Measurements from ENCODE around the gene CHST11. TPM values are rescaled to one million over a fixed set of nuclear protein-coding genes. Genes with fewer than 3 reads are reported as not detected.
"Not testable (repeated sequence)": the region's sequence is repeated elsewhere in the genome, so short reads cannot be mapped to it uniquely, and the experiment has no call there.

The CHST11 gene
- total RNA-seq, 3 donors from 2014 or later = 12.5 to 16.4 (median 15.5) TPM

DNA sequence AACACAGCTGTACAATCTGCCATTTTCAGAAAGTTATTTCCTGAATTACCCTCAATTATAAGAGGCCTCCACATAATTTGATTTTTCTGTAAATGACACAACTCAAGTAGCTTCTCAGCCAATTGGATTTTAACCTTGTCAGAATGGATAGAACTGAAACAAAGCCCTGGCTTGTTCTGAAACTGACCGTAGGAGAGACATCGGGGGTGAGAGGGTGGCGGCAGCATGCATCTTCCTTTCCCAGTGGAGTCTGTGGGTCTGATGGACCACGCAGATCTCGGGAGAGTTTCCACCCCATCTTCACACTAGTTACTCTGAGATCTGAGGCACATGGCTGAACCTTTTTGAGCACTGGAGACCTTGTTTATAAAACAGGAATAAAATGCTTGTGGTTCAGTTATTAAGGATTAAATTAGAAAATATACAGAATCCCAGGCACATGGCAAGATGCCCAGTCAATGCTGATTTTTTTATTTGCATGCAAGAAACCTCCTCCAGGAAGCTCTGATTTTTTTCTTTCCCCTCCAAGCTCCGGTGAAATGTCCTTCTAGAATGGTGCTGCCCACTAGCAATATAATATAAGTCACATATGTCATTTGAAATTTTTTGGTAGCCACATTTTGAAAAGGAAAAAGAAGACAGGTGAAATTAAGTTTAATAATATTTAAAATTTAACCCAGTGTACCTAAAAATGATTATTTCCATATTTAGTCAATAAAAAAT is 153.9 kb downstream of the CHST11 start:
- Histone ChIP-seq H3K9me3 (no peaks in the 10 kb centered on the region), H3K4me1 (no peaks in the 10 kb centered on the region), H3K4me3 (no peak overlapping the region), H3K27ac (no peak overlapping the region), H3K27me3 (no peaks in the 10 kb centered on the region), H3K36me3 (no peaks in the 10 kb centered on the region)
- TF ChIP-seq, protein P1, sequence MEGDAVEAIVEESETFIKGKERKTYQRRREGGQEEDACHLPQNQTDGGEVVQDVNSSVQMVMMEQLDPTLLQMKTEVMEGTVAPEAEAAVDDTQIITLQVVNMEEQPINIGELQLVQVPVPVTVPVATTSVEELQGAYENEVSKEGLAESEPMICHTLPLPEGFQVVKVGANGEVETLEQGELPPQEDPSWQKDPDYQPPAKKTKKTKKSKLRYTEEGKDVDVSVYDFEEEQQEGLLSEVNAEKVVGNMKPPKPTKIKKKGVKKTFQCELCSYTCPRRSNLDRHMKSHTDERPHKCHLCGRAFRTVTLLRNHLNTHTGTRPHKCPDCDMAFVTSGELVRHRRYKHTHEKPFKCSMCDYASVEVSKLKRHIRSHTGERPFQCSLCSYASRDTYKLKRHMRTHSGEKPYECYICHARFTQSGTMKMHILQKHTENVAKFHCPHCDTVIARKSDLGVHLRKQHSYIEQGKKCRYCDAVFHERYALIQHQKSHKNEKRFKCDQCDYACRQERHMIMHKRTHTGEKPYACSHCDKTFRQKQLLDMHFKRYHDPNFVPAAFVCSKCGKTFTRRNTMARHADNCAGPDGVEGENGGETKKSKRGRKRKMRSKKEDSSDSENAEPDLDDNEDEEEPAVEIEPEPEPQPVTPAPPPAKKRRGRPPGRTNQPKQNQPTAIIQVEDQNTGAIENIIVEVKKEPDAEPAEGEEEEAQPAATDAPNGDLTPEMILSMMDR (IDR thresholded peaks at IDR 0.05) = no peak
- TF ChIP-seq POLR2A (IDR thresholded peaks at IDR 0.05) (no peak), POLR2AphosphoS5 (IDR thresholded peaks at IDR 0.05) (no peak)
- intact Hi-C loops (cut with DNase I; ENCODE audit: low total_unique reads) = no loop called here
- DNase-seq (ENCODE audit: low spot score in 2 of 2) = no peak

DNA sequence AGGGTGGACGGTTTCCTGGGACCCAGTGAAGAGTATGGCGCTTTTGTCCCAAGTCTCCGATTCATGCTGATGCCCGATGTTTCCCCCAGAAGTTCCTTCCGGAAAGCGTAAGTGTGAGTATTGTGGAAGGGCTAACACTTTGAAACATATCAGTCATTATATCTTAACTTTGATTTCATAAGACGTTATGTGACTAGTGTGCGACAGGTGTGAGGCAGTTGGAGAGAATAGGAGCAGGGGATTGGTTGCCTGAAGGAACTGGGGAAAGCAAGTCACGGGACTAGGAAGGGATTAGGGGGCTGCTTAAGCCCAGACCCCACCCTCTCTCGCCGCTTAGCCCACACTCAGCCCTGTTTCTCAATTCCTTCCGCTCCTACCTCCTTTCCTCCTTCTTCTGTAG is 154.9 kb downstream of the CHST11 start:
- Histone ChIP-seq H3K27ac (no peak overlapping the region), H3K9me3 (no peaks in the 10 kb centered on the region), H3K27me3 (no peaks in the 10 kb centered on the region), H3K36me3 (no peaks in the 10 kb centered on the region), H3K4me1 (no peaks in the 10 kb centered on the region), H3K4me3 (no peak overlapping the region)
- intact Hi-C loops (cut with DNase I; ENCODE audit: low total_unique reads) = no loop called here
- no peak for DNase-seq (ENCODE audit: low spot score in 2 of 2)
- TF ChIP-seq POLR2A (IDR thresholded peaks at IDR 0.05) (no peak), POLR2AphosphoS5 (IDR thresholded peaks at IDR 0.05) (no peak)
- TF ChIP-seq, protein P1 (IDR thresholded peaks at IDR 0.05) = no peak

DNA sequence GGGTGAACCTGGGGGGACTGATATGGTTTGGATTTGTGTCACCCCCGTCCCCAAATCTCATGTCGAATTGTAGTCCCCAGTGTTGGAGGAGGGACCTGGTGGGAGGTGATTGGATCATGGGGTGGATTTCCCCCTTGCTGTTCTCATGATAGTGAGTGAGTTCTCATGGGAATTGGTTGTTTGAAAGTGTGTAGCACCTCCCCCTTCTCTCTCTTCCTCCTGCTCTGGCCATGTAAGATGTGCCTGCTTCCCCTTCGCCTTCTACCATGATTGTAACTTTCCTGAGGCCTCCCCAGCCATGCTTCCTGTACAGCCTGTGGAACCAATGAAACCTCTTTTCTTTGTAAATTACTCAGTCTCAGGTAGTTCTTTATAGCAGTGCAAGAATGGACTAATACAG is 156.6 kb downstream of the CHST11 start:
- H3K27me3 ChIP-seq; intact Hi-C loops (cut with DNase I; ENCODE audit: low total_unique reads); DNase-seq (ENCODE audit: low spot score in 2 of 2); H3K36me3 ChIP-seq; H3K27ac ChIP-seq; H3K4me1 ChIP-seq; H3K9me3 ChIP-seq; H3K4me3 ChIP-seq: not testable (repeated sequence)

DNA sequence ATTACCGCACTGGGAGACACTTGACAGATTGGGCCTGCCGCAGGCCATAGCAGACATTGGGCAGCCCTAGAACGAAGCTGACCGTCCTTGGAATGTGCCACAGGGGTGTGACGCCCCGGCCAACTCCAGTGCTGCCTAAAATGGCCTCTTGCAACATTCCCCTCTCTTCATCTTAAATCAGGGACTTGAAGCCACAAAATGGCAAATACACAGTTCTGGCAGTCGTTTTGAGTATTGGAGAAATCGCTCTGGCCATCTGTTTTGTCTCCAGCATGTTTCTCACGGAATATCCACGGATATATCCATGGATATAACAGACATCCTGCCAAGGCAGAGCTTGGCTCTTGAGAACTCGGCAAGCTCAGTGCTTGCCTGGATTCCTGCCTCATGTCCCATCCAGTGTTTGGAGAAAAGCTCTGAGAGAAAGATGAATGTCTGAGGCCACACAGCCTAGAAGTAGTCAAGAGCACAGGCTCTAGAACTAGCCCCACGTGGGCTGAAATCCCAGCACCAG is 158.4 kb downstream of the CHST11 start:
- DNase-seq (ENCODE audit: low spot score in 2 of 2) = no peak
- Histone ChIP-seq H3K4me1 (no peaks in the 10 kb centered on the region), H3K36me3 (no peaks in the 10 kb centered on the region), H3K27ac (peak overlapping the region in 1 of 2 donors; percentile 52), H3K4me3 (no peak overlapping the region), H3K27me3 (no peaks in the 10 kb centered on the region), H3K9me3 (no peaks in the 10 kb centered on the region)
- TF ChIP-seq POLR2A (IDR thresholded peaks at IDR 0.05) (no peak), POLR2AphosphoS5 (IDR thresholded peaks at IDR 0.05) (peak in 1 of 3 donors; percentile 80)
- TF ChIP-seq, protein P1 (IDR thresholded peaks at IDR 0.05) = no peak
- intact Hi-C loops (cut with DNase I; ENCODE audit: low total_unique reads) = no loop called here

DNA sequence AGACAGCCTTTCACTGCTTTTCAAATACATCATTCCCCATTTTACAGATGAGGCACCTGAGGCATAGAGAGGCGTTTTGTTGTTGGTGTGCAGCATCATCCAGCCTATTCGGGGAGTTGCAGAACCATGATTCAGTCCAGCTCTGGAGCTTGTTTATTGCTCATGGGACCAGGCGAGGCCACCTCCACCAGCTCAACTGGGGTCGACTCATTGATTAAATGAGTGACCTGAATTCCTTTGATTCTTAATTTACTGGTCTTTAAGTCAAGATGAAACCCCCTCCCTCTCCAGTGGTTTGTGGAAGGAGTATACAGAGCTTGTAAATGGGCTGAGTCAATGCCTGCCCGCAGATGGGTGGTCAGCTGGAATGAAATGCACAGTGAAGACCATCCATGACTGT is 161.9 kb downstream of the CHST11 start:
- Histone ChIP-seq H3K27ac (no peak overlapping the region), H3K4me1 (no peaks in the 10 kb centered on the region), H3K36me3 (no peaks in the 10 kb centered on the region), H3K27me3 (no peaks in the 10 kb centered on the region), H3K9me3 (no peaks in the 10 kb centered on the region), H3K4me3 (no peak overlapping the region)
- TF ChIP-seq, protein P1 (IDR thresholded peaks at IDR 0.05) = no peak
- TF ChIP-seq POLR2A (IDR thresholded peaks at IDR 0.05) (no peak), POLR2AphosphoS5 (IDR thresholded peaks at IDR 0.05) (no peak)
- intact Hi-C loops (cut with DNase I; ENCODE audit: low total_unique reads) = no loop called here
- no peak for DNase-seq (ENCODE audit: low spot score in 2 of 2)

Measured in breast epithelium (tissue), 4 donors.